Vagina (tissue), 2 donors: Measurements from ENCODE around the gene ACSS1. TPM values are rescaled to one million over a fixed set of nuclear protein-coding genes. Genes with fewer than 3 reads are reported as not detected.

Experiments
- DNase-seq, 2 donors: peaks; one replicate each; pipeline ENCODE4 v3.0.0-alpha.2; 2017; ENCODE audit errors: extremely low spot score in 2 of 2
- H3K27ac ChIP-seq: fragments of 200-600 bp; sonication (generic); one replicate; pipeline ENCODE4 v1.5.1; 2019
- H3K27me3 ChIP-seq: fragments of 200-600 bp; sonication (generic); one replicate; pipeline ENCODE4 v1.5.1; 2019
- H3K36me3 ChIP-seq, 2 donors: fragments of 200-600 bp; sonication (generic); one replicate each; pipeline ENCODE4 v1.5.1; 2017 to 2019
- H3K4me1 ChIP-seq: fragments of 200-600 bp; sonication (generic); one replicate; pipeline ENCODE4 v1.5.1; 2019
- H3K4me3 ChIP-seq, 2 donors: fragments of 200-600 bp; sonication (generic); 1 replicate in 1 of 2; 2 replicates in 1 of 2; pipeline ENCODE4 v1.5.1; 2016 to 2019
- H3K9me3 ChIP-seq: fragments of 200-600 bp; sonication (generic); one replicate; pipeline ENCODE4 v1.5.1; 2019
- CTCF ChIP-seq, 3 experiments: fragments of 450-650 bp in 2 of 3; fragments of 200-600 bp in 1 of 3; sonication (generic) in 1 of 3; IDR thresholded peaks; one replicate each; pipeline ENCODE4 v1.5.1; 2017 to 2019; ENCODE audit warnings: antibody characterized with exemption in 3 of 3, mild to moderate bottlenecking in 2 of 3, moderate library complexity in 2 of 3
- POLR2A ChIP-seq, 2 donors: fragments of 450-650 bp; IDR thresholded peaks; one replicate each; pipeline ENCODE4 v1.6.1; 2017; ENCODE audit warnings: antibody characterized with exemption in 2 of 2, mild to moderate bottlenecking in 2 of 2, moderate library complexity in 2 of 2
- POLR2AphosphoS5 ChIP-seq, 2 donors: sonication (generic); formaldehyde crosslinking; IDR thresholded peaks; one replicate each; pipeline ENCODE4 v1.9.0; 2017; ENCODE audit warnings: antibody characterized with exemption in 2 of 2, mild to moderate bottlenecking in 2 of 2, low read depth in 1 of 2; ENCODE audit not compliant: insufficient read depth in 1 of 2
- intact Hi-C: fragments of 100-400 bp; cut with DNase I; formaldehyde crosslinking; loops from one replicate; pipeline ENCODE4 v1.15.1; 2023
- total RNA-seq: library from RNA; depleted of rRNA; stranded (reverse); fragments of >200 nt; gene quantifications from one replicate; pipeline ENCODE4 v1.2.3, GENCODE V29; 2016

ACSS1 gene
- total RNA-seq, 1 donor from 2014 or later, result 26.3 TPM

DNA sequence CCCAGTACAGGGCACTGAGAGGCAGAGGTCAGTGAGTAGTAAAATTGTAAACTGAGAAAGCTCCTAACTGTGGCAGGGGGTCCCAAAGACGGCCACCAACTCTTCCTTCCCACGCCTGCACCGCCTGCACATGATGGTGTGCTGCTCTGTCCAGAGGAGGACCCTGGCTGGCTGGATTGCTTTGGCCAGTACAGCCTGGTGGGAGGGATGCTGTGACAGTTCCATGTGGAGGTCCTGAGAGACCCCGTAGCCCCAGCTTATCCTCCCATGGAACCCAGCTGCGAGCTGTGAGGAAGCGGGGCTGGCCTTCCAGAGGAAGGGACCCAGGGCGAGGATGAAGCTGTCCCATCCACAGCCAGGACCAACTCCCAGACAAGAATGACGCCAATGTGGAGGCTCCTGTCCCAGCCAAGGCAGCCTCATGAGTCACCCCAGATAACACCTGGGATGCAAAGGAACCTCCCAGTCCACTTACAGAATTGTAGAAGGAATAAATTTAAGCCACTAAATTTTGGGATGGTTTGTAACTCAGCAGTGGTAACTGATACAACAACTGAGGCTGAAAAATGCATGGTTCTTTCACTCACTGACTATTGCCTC, 2.0 kb upstream of the ACSS1 start:
- Histone ChIP-seq H3K4me3 (no peak overlapping the region), H3K9me3 (no peaks in the 10 kb centered on the region), H3K4me1 (peaks cover 33% of the 10 kb centered on the region), H3K27ac (peak overlapping the region; percentile 93), H3K36me3 (no peaks in the 10 kb centered on the region), H3K27me3 (no peaks in the 10 kb centered on the region)
- no peak for DNase-seq
- intact Hi-C loops, result no loop called here
- TF ChIP-seq POLR2A (IDR thresholded peaks at IDR 0.05) (no peak), CTCF (IDR thresholded peaks at IDR 0.05) (no peak), POLR2AphosphoS5 (IDR thresholded peaks at IDR 0.05; ENCODE audit: insufficient read depth in 1 of 2, low read depth in 1 of 2) (no peak)

DNA sequence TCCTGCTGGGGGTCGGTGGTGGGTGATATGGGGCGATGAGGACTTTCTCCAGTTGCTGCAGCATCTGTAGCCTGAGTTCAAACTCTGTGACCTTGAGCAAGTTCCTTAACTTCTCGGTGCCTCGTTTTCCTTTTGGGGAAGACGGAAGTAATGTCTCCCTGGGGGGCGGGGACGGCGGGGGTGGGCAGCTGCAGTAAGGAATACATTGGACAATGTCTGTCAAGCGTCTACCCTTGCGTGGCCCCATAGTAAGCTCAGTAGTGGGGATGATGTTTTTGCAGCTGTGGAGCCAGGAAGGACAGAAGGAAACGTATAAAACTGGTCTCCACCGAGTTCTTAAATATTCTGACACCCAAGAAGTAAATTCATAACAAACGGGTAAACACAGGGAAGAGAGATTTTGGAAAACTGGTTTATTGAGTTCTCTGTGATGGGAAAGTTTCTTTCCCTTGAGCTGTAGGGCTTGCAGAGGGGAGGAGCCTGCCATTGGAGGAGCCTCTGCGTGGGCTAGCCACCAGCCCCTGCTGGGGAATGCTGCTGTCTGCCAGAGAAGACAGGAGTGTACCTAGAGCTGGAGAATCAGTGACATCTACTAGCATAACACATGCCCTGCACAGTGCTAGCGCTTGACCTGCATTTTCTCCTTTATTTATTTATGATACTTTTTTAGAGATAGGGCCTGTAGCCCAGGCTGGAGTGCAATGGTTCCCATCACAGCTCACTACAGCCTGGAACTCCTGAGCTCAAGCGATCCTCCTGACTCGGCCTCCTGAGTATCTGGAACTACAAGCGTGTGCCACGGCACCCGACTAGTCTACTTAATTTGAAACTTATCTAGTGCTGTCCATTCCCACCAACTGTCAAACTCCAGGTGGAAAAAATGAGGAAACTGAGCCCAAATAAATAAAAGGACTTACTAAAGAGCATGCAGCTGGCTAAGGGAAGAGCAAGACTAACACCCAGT, 1.2 kb upstream of the ACSS1 start:
- Histone ChIP-seq H3K27me3 (no peaks in the 10 kb centered on the region), H3K4me1 (peaks cover 42% of the 10 kb centered on the region), H3K27ac (peak overlapping the region; percentile 93), H3K9me3 (no peaks in the 10 kb centered on the region), H3K36me3 (no peaks in the 10 kb centered on the region), H3K4me3 (peak overlapping the region; percentile 71 to 97)
- intact Hi-C loops, result no loop called here
- no peak for DNase-seq
- TF ChIP-seq POLR2AphosphoS5 (IDR thresholded peaks at IDR 0.05; ENCODE audit: insufficient read depth in 1 of 2, low read depth in 1 of 2) (no peak), CTCF (IDR thresholded peaks at IDR 0.05) (no peak), POLR2A (IDR thresholded peaks at IDR 0.05) (no peak)

GRCh38 chr20:25057234-25058050, 497 bp downstream of the ACSS1 start:
- Histone ChIP-seq H3K36me3 (no peaks in the 10 kb centered on the region), H3K27me3 (no peaks in the 10 kb centered on the region), H3K9me3 (no peaks in the 10 kb centered on the region), H3K27ac (peak overlapping the region; percentile 93), H3K4me3 (peak overlapping the region; percentile 71 to 97), H3K4me1 (peaks cover 58% of the 10 kb centered on the region)
- intact Hi-C loops, result no loop called here
- no peak for DNase-seq
- peak in 1 of 2 donors; percentile 26 for TF ChIP-seq POLR2A (IDR thresholded peaks at IDR 0.05)
- TF ChIP-seq POLR2AphosphoS5 (IDR thresholded peaks at IDR 0.05; ENCODE audit: insufficient read depth in 1 of 2, low read depth in 1 of 2), result peak in 1 of 2 donors; percentile 58
- no peak for TF ChIP-seq CTCF (IDR thresholded peaks at IDR 0.05)

- Histone ChIP-seq H3K27me3 (no peaks in the 10 kb centered on the region), H3K4me3 (peak overlapping the region; percentile 71 to 97), H3K36me3 (no peaks in the 10 kb centered on the region), H3K27ac (peak overlapping the region; percentile 93), H3K4me1 (peaks cover 65% of the 10 kb centered on the region), H3K9me3 (no peaks in the 10 kb centered on the region)
- TF ChIP-seq POLR2AphosphoS5 (IDR thresholded peaks at IDR 0.05; ENCODE audit: insufficient read depth in 1 of 2, low read depth in 1 of 2) (no peak), CTCF (IDR thresholded peaks at IDR 0.05) (no peak)
- DNase-seq, result no peak
- intact Hi-C loops, result no loop called here
Measured at GRCh38 chr20:25056690-25057233, 1.2 kb downstream of the ACSS1 start.
